PC-3 (cell line): Measurements from ENCODE around the gene FGD4.

Experiments
- EZH2phosphoT487 ChIP-seq: fragments of 300-600 bp; sonication (generic); IDR thresholded peaks from 2 replicates; pipeline ENCODE4 v1.6.1; 2018; ENCODE audit warnings: mild to moderate bottlenecking, antibody characterized with exemption, low read length, borderline replicate concordance
- TF ChIP-seq, protein P1 (sequence below): fragments of 300-600 bp; sonication (generic); conservative IDR thresholded peaks from 2 replicates; pipeline ENCODE4 v1.5.1; 2017; ENCODE audit warnings: antibody characterized with exemption, low read depth, mild to moderate bottlenecking, low read length

DNA sequence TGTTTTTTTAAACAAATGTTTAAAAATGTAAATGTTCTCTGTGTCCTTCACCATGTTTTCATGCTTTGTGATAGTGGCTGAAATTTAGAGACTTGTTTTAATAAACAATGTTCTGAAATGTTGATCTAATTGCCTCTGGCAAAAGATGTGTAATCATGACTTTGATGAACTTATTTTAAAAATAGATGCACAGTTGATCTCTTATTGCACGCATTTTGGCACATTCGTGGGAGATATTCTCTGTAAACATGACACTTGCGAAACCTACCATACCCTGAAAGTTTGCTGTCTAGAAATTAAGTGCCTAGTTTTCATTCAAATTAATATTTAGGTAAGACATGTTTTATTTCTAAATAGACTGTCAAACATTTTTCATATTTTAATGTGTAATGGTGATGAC lies 160.1 kb downstream of the FGD4 start:
- TF ChIP-seq, protein P1, sequence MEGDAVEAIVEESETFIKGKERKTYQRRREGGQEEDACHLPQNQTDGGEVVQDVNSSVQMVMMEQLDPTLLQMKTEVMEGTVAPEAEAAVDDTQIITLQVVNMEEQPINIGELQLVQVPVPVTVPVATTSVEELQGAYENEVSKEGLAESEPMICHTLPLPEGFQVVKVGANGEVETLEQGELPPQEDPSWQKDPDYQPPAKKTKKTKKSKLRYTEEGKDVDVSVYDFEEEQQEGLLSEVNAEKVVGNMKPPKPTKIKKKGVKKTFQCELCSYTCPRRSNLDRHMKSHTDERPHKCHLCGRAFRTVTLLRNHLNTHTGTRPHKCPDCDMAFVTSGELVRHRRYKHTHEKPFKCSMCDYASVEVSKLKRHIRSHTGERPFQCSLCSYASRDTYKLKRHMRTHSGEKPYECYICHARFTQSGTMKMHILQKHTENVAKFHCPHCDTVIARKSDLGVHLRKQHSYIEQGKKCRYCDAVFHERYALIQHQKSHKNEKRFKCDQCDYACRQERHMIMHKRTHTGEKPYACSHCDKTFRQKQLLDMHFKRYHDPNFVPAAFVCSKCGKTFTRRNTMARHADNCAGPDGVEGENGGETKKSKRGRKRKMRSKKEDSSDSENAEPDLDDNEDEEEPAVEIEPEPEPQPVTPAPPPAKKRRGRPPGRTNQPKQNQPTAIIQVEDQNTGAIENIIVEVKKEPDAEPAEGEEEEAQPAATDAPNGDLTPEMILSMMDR = no peak
- TF ChIP-seq EZH2phosphoT487 = no peak
